ENCODE data around the gene LIN54. TPM values are rescaled to one million over a fixed set of nuclear protein-coding genes. Genes with fewer than 3 reads are reported as not detected.
"Not testable (repeated sequence)": the region's sequence is repeated elsewhere in the genome, so short reads cannot be mapped to it uniquely, and the experiment has no call there.

The LIN54 gene
- total RNA-seq = 7.4 TPM
- long read RNA-seq, full-length matches to known transcripts = 2 of 6 reads
- long read RNA-seq, partial matches to known transcripts = 1 of 6 reads
- long read RNA-seq, other reads (novel, unspliced or antisense) = 3 of 6 reads

GRCh38 chr4:83010522-83011318 lies at the start of gene LIN54:
LIN54 (minus strand) TSS chr4:83010823; CDS start chr4:82984844, 25,979 bp downstream.
- peak; percentile 90 for DNase-seq (ENCODE audit: low spot score)
- intact Hi-C loops (cut with DNase I) = loop anchor here (2.0 to 10.0 kb wide), 4 partner anchors 120 to 726 kb away; partner anchors contain the start of genes ENOPH1, HNRNPD, HNRNPDL and SEC31A

GRCh38 chr4:83054928-83055327 lies 44.3 kb upstream of the LIN54 start:
- no peak for DNase-seq (ENCODE audit: low spot score)
- intact Hi-C loops (cut with DNase I) = no loop called here

GRCh38 chr4:83048781-83049180 lies 38.2 kb upstream of the LIN54 start:
- intact Hi-C loops (cut with DNase I); DNase-seq (ENCODE audit: low spot score): not testable (repeated sequence)

- intact Hi-C loops (cut with DNase I) = no loop called here
- no peak for DNase-seq (ENCODE audit: low spot score)
Observed at GRCh38 chr4:83046693-83047473, 36.3 kb upstream of the LIN54 start.

- intact Hi-C loops (cut with DNase I) = no loop called here
Observed at GRCh38 chr4:83043801-83044407, 33.3 kb upstream of the LIN54 start.

GRCh38 chr4:83043157-83043556 lies 32.5 kb upstream of the LIN54 start:
- intact Hi-C loops (cut with DNase I); DNase-seq (ENCODE audit: low spot score): not testable (repeated sequence)

More at GRCh38 chr4:83043801-83044407, 33.3 kb upstream of the LIN54 start:
- no peak for DNase-seq (ENCODE audit: low spot score)

GRCh38 chr4:83040269-83040668 lies 29.6 kb upstream of the LIN54 start:
- intact Hi-C loops (cut with DNase I) = no loop called here
- no peak for DNase-seq (ENCODE audit: low spot score)

GRCh38 chr4:83036991-83037665 lies 26.5 kb upstream of the LIN54 start:
- intact Hi-C loops (cut with DNase I) = no loop called here
- DNase-seq (ENCODE audit: low spot score) = no peak

- intact Hi-C loops (cut with DNase I) = loop anchor here (1.0 kb wide), 2 partner anchors 22 to 134 kb away; no protein-coding TSS in a partner anchor
- peak; percentile 98 for DNase-seq (ENCODE audit: low spot score)
Observed at GRCh38 chr4:83034630-83035494, 24.2 kb upstream of the LIN54 start, which contains the start of gene COPS4. COPS4 (plus strand) TSS chr4:83035183; CDS start chr4:83035225, 42 bp downstream.

- DNase-seq (ENCODE audit: low spot score) = no peak
- intact Hi-C loops (cut with DNase I) = no loop called here
Observed at GRCh38 chr4:83029688-83030087, 19.1 kb upstream of the LIN54 start.

- intact Hi-C loops (cut with DNase I) = no loop called here
- no peak for DNase-seq (ENCODE audit: low spot score)
Observed at GRCh38 chr4:83028976-83029375, 18.4 kb upstream of the LIN54 start.

- intact Hi-C loops (cut with DNase I) = no loop called here
- DNase-seq (ENCODE audit: low spot score) = no peak
Observed at GRCh38 chr4:83025563-83025962, 14.9 kb upstream of the LIN54 start.

- intact Hi-C loops (cut with DNase I) = no loop called here
- no peak for DNase-seq (ENCODE audit: low spot score)
Observed at GRCh38 chr4:83024233-83024632, 13.6 kb upstream of the LIN54 start.

GRCh38 chr4:83023599-83023998 lies 13.0 kb upstream of the LIN54 start:
- DNase-seq (ENCODE audit: low spot score); intact Hi-C loops (cut with DNase I): not testable (repeated sequence)

- no peak for DNase-seq (ENCODE audit: low spot score)
- intact Hi-C loops (cut with DNase I) = no loop called here
Observed at GRCh38 chr4:83022724-83023450, 12.3 kb upstream of the LIN54 start.

GRCh38 chr4:83019794-83020494 lies 9.3 kb upstream of the LIN54 start:
- no peak for DNase-seq (ENCODE audit: low spot score)
- intact Hi-C loops (cut with DNase I) = loop anchor here (10.0 kb wide), 1 partner anchor 735 kb away; no protein-coding TSS in a partner anchor

- intact Hi-C loops (cut with DNase I) = loop anchor here (1.0 to 10.0 kb wide), 5 partner anchors 20 to 729 kb away; partner anchors contain the start of genes ENOPH1, HNRNPD, HNRNPDL and THAP9
- no peak for DNase-seq (ENCODE audit: low spot score)
Observed at GRCh38 chr4:83013902-83014301, 3.3 kb upstream of the LIN54 start.
